Hematopoietic multipotent progenitor cell treated with erythropoietin and hydrocortisone succinate and interleukin-3 and kit ligand, for 6 days (in vitro differentiated cells): Measurements from ENCODE around the gene SPR.
A peak's percentile ranks its signal among the peaks of the same experiment; 100 is the strongest.

Experiments used
- DNase-seq: peaks from one replicate; pipeline ENCODE4 v3.0.0-alpha.2; 2015

The SPR gene

DNA sequence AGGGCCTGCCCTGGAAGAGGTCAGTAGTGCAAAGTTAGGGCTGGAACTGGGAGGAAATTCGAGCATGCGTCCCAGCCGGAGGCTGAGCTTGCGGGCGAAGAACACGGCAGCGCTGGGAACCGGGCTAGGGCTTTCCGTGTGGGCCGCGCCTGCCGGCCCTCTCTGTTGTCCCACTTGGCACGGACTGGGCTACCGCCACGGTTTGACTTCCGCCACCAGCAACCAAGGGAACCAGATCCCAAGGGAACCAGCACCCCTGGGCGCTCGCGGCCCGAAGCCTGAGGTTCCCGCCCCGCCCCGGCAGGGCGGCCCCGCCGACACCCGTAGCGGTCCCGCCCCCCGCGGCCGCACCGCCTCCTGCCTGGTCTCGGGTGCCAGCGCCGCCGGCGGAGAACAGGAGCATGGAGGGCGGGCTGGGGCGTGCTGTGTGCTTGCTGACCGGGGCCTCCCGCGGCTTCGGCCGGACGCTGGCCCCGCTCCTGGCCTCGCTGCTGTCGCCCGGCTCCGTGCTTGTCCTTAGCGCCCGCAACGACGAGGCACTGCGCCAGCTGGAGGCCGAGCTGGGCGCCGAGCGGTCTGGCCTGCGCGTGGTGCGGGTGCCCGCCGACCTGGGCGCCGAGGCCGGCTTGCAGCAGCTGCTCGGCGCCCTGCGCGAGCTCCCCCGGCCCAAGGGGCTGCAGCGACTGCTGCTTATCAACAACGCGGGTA, at the start of gene SPR:
Gene SPR (plus strand): TSS at position 377 of the 708 bp plus-strand sequence. CDS start 25 bp downstream, at position 402.
- DNase-seq = peak; percentile 83

DNA sequence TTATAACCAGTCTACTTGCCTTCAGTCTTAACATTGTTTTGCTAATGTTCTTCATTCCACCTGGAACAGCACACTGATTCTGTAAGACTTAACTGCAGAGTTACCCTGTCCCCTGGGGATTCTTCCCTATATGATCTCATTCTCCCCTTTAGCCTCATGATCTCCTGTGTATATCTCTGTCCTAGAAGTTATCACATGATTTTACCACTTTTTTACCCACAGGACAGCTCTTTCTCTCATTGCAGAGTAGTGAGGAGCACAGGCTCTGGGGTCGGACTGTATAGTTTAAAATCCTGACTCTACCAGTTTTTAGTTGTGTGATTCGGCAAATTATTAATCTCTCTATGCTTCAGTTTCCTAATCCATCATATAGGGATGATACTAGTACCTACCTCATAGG, 47.1 kb upstream of the SPR start:
- no peak for DNase-seq

- no peak for DNase-seq
Measured at GRCh38 chr2:72841462-72842125, 45.6 kb upstream of the SPR start.

DNA sequence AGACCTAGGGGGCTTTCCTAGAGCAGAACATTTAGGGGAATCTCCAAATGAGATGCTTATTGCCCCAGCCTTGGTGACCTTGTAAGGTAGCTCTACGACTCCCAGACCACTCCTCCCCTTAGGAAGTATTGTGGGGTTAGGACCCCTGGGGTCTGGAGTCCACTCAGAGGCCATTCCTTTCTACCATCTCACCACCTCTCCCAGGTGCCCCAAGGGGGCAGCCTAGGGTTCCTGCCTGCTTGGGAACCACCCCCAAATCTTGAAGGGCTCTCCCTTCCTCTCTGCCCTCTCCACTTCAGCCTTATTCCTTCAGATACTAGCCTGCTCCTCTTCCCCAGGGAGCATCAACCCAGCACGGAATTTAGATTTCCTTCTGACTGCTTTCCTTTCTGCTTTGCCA, 43.9 kb upstream of the SPR start:
- no peak for DNase-seq

DNA sequence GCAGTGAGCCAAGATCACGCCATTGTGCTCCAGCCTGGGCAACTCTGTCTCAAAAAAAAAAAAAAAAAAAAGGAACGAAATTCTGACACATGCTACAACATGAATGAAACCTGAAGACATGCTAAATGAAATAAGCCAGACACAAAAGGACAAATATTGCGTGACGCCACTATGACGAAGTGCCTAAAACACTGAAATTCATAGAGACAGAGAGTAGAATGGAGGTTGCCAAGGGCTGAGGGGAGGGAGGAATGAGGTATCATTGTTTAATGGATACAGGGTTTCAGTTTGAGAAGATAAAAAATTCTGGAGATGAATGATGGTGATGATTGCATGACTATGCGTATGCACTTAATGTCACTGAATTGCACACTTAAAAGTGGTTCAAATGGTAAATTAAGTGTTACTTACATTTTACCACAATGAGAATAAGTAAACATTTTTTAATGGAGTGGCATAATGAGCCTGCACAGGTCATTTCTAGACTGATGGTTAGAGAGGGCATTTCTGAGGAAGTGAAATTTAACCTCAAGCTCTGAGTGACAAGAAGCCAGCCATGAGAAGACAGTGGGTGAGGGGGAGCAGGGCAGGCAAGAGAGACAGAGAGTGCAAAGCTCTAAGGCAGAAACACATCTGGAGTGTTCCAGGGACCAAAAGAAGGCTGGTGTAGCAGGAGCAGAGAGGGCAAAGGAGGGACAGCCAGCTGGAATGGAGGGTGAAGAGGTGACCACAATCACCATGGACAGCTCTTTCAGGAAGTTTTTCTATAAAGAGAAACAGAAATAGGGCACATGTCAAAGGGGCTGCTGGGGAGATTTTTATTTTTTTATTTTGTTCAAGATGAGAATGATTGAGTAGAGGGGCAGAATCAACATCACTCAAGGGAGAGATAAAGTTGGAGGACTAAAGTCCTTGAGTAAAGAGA, 40.8 kb upstream of the SPR start:
- no peak for DNase-seq

DNA sequence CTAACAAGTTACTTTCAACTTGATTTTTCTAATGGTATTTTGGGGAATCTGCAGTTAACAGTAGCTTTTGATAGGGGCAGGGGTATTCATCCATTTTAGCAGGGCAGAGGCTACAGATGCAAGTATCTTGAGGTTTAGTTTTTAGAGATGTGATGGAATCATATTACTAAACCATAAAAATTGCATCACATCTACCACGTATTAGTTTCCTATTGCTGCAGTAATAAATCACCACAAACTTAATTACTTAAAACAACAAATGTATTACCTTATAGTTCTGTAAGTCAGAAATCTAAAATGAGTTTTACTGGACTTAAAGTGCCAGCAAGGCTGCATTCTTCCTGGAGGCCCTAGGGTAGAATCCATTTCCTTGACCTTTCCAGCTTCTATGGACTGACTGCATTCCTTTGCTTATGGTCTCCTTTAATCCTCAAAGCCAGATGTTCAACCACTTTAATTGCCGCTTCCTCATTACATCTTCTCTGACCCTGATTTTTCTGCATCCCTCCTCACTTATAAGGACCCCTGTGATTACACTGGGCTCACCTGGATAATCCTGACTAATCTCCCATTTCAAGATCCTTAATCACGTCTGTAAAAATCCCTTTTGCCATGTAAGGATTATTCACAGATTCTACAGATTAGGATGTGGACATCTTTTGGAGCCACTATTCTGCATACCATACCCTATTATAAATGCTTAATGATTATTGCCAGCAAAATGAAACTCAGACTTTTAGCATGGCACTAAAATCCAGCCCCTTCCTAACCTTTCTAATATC, 39.5 kb upstream of the SPR start:
- DNase-seq = no peak

DNA sequence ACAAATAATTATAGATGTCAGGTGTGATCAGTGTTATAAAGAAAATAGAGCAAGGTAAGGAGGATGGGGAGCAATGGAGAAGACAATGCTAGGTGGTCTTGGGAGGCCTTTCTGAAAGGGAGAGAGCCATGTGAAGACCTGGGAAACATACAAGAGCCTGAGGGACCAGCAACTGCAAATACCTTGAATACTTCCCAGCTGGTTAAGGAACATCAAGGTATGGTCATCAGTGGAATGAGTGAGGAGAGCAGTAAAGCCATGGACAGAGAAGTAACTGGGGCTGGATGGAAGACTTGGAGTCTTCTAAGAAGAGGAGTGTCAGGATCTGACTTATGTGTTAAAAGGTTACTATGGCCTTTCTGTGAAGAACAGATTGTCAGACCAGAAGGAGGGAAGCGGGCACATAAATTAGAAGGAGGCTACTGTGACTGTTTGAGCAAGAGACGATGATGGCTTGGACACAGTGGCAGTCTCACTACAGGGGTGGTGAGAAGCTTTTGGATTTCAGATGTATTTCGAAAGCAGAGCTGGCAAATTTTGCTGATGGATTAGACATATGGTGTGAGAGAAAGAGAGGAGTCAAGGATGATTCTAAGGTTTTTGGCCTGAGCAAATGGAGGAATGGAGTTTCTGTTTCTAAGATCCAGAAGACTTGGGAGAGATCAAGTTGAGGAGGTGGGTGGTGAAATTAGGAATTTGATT, 38.6 kb upstream of the SPR start:
- no peak for DNase-seq

- DNase-seq = no peak
Measured at GRCh38 chr2:72849138-72849462, 38.1 kb upstream of the SPR start.

GRCh38 chr2:72851333-72851732, 35.9 kb upstream of the SPR start:
- DNase-seq = no peak

GRCh38 chr2:72859831-72860262, 27.4 kb upstream of the SPR start:
- peak; percentile 80 for DNase-seq

GRCh38 chr2:72862239-72862988, 24.8 kb upstream of the SPR start:
- peak; percentile 89 for DNase-seq

GRCh38 chr2:72863046-72863445, 24.2 kb upstream of the SPR start:
- DNase-seq = no peak

DNA sequence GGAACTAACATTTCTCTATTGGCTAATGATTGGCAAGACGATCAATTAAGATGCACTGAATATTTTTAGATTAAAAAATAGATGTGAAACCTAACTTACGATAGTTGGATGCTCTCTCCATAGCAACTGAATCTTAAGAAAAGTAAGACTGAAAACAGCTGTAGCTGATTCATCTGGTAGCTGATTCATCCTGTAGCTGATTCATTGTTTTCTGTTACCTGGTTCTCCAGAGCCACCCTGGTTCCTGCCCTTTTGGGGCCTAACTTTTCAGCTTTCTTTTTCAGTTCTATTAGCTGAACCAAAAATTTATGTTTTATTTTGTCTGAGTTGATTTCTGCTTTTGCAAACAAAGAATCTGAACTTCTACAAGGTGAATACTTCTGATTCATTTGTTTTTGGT, 22.7 kb upstream of the SPR start:
- no peak for DNase-seq

GRCh38 chr2:72871060-72871459, 16.1 kb upstream of the SPR start:
- DNase-seq = no peak

DNA sequence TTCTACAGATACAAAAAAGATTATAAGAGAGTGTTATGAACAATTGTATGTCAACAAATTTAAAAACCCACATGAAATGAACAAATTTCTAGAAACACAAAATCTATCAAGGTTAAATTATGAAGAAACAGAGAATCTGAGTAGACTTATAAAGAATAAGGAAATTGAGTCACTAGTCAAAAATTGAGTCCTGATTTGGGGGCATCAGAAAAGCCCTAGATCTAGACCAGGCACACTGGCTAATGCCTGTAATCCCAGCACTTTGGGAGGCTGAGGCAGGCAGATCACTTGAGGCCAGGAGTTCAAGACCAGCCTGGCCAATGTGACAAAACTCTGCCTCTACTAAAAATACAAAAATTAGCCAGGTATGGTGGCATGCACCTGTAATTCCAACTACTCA, 15.3 kb upstream of the SPR start:
- DNase-seq = no peak

- peak; percentile 74 for DNase-seq
Measured at GRCh38 chr2:72883356-72883962, 3.7 kb upstream of the SPR start.

- no peak for DNase-seq
Measured at GRCh38 chr2:72886505-72887031, 640 bp upstream of the SPR start.

DNA sequence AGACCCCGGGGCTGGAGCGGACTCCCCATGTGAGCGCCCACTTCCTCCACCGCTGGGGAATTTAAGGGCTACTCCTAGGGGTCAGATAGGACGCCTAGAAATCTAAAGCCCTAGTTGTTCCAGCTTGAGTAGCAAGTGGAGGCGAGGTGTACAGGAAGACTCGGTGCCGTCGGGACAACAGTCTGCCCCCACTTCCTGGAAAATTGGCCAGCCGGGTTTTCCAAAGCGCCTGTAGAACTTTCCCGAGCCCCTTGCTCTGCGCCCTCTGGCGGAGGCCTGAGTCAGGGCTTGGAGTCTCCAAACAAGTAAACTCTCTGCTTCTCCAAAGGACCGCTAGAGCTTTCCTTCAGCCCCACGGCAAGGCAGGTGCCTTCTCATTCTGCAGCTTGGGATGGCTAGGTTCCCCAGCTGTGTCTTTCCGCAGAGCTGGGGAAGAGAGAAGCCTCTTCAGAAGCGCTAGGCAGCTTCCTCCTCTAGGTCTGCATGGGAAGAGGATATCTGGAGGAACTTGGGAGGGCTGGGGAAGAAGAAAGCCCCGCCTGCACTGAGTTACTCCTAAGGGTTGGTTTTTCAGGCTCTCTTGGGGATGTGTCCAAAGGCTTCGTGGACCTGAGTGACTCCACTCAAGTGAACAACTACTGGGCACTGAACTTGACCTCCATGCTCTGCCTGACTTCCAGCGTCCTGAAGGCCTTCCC, 681 bp downstream of the SPR start:
- peak; percentile 84 for DNase-seq

- no peak for DNase-seq
Measured at GRCh38 chr2:72888438-72889202, 1.4 kb downstream of the SPR start.
